Keratinocyte (primary cell): ENCODE results near the gene EGLN3. TPM values are rescaled to one million over a fixed set of nuclear protein-coding genes. Genes with fewer than 3 reads are reported as not detected.

Experiments
- DNase-seq: peaks from one replicate; pipeline ENCODE4 v3.0.0-alpha.2; 2011; ENCODE audit warnings: low read depth, missing footprints, low spot score
- FAIRE-seq: peaks from 2 replicates; lab custom pipeline; 2011; peaks lifted over from hg19 to GRCh38; lab: Jason Lieb, UNC
- H2AFZ ChIP-seq: 2 replicates; pipeline ENCODE4 v1.6.0; 2012; ENCODE audit warnings: low read length, control low read depth, inconsistent platforms; ENCODE audit not compliant: control insufficient read depth
- H3K27ac ChIP-seq: 2 replicates; pipeline ENCODE4 v1.5.1; 2011; ENCODE audit warnings: low read length; ENCODE audit not compliant: control insufficient read depth, insufficient read depth
- H3K27me3 ChIP-seq: 3 replicates; pipeline ENCODE4 v1.6.0; 2011; ENCODE audit warnings: low read length; ENCODE audit not compliant: control insufficient read depth, insufficient read depth; ENCODE audit errors: extremely low read depth
- H3K36me3 ChIP-seq, 2 experiments: 2 replicates in 1 of 2; 3 replicates in 1 of 2; pipeline ENCODE4 v1.5.1; 2011; ENCODE audit warnings: low read length in 2 of 2, mild to moderate bottlenecking in 1 of 2; ENCODE audit not compliant: control insufficient read depth in 2 of 2, insufficient read depth in 2 of 2; ENCODE audit errors: extremely low read depth in 1 of 2
- H3K4me1 ChIP-seq: 3 replicates; pipeline ENCODE4 v1.5.1; 2011; ENCODE audit warnings: low read length; ENCODE audit not compliant: control insufficient read depth, insufficient read depth; ENCODE audit errors: extremely low read depth
- H3K4me2 ChIP-seq: 3 replicates; pipeline ENCODE4 v1.6.0; 2011; ENCODE audit warnings: low read depth, low read length; ENCODE audit not compliant: control insufficient read depth, insufficient read depth; ENCODE audit errors: extremely low read depth
- H3K4me3 ChIP-seq, 3 experiments: fragments of 200-600 bp in 1 of 3; sonication (generic) in 1 of 3; 2 replicates in 2 of 3; 3 replicates in 1 of 3; pipeline ENCODE4 v1.5.1; 2011 to 2016; ENCODE audit warnings: low read length in 3 of 3, mild to moderate bottlenecking in 3 of 3, control low read depth in 2 of 3, inconsistent platforms in 1 of 3, low read depth in 1 of 3, mixed read lengths in 1 of 3, mixed run types in 1 of 3, moderate library complexity in 1 of 3; ENCODE audit not compliant: control insufficient read depth in 2 of 3, insufficient read depth in 2 of 3; ENCODE audit errors: extremely low read depth in 1 of 3
- H3K79me2 ChIP-seq: 2 replicates; pipeline ENCODE4 v1.6.0; 2012; ENCODE audit warnings: low read length; ENCODE audit not compliant: control insufficient read depth, insufficient read depth
- H3K9ac ChIP-seq: 3 replicates; pipeline ENCODE4 v1.6.0; 2011; ENCODE audit warnings: low read length; ENCODE audit not compliant: control insufficient read depth, insufficient read depth; ENCODE audit errors: extremely low read depth
- H3K9me1 ChIP-seq: 3 replicates; pipeline ENCODE4 v1.6.0; 2011; ENCODE audit warnings: low read length; ENCODE audit not compliant: control insufficient read depth, insufficient read depth; ENCODE audit errors: extremely low read depth
- H3K9me3 ChIP-seq: 2 replicates; pipeline ENCODE4 v1.5.1; 2012; ENCODE audit warnings: low read depth, low read length; ENCODE audit not compliant: control insufficient read depth
- H4K20me1 ChIP-seq: 3 replicates; pipeline ENCODE4 v1.6.0; 2011; ENCODE audit warnings: low read length; ENCODE audit not compliant: control insufficient read depth, insufficient read depth; ENCODE audit errors: extremely low read depth
- CTCF ChIP-seq, 3 experiments: IDR thresholded peaks in 1 of 3; conservative IDR thresholded peaks in 1 of 3; optimal IDR thresholded peaks in 1 of 3; 2 replicates in 2 of 3; 3 replicates in 1 of 3; pipeline versions ENCODE3 to v1.5.1; 2011; ENCODE audit warnings: low read length in 3 of 3, mild to moderate bottlenecking in 3 of 3, moderate library complexity in 2 of 3, control low read depth in 1 of 3, inconsistent platforms in 1 of 3; ENCODE audit not compliant: insufficient read depth in 2 of 3; ENCODE audit errors: extremely low read depth in 1 of 3
- EZH2 ChIP-seq: IDR thresholded peaks from one replicate; pipeline ENCODE4 v1.6.1; 2012; ENCODE audit warnings: inconsistent platforms, mild to moderate bottlenecking, low read length, moderate library complexity
- dilution Hi-C: fragments of 300-500 bp; cut with MboI; formaldehyde crosslinking; loops from one replicate; pipeline ENCODE4 v1.7.0; 2020; ENCODE audit warnings: low sequenced_read_pairs; ENCODE audit not compliant: extremely low pct_ligation_motif_present
- polyA plus RNA-seq, 5 experiments: library from polyadenylated mRNA; depleted of rRNA in 3 of 5; stranded (reverse) in 3 of 5; stranded (forward) in 1 of 5; unstranded in 1 of 5; fragments of >200 nt; gene quantifications; 1 replicate in 1 of 5; 2 replicates in 3 of 5; 3 replicates in 1 of 5; pipeline versions ENCODE4 v1.2.1 to v1.2.3, GENCODE V29; 2011 to 2012; ENCODE audit warnings: missing spikeins in 2 of 5, low read depth in 1 of 5, low replicate concordance in 1 of 5

The EGLN3 gene
- polyA plus RNA-seq, 1 donor (not counting 4 experiments of a cell fraction or from before 2014, with no cell fraction given), result 9.3 TPM

- dilution Hi-C loops, result no loop called here
- H2AFZ ChIP-seq, result no peak overlapping the region
- H3K36me3 ChIP-seq, result no peaks in the 10 kb centered on the region
- H3K27ac ChIP-seq, result no peak overlapping the region
- no peaks in the 10 kb centered on the region for H3K79me2 ChIP-seq
- DNase-seq, result no peak
- no peak overlapping the region for H3K9ac ChIP-seq
- H3K27me3 ChIP-seq, result no peaks in the 10 kb centered on the region
- no peak for FAIRE-seq
- no peaks in the 10 kb centered on the region for H4K20me1 ChIP-seq
- no peak overlapping the region for H3K4me2 ChIP-seq
- no peaks in the 10 kb centered on the region for H3K9me1 ChIP-seq
- H3K4me3 ChIP-seq, result no peak overlapping the region
- no peaks in the 10 kb centered on the region for H3K9me3 ChIP-seq
- no peak for TF ChIP-seq EZH2
- H3K4me1 ChIP-seq, result no peaks in the 10 kb centered on the region
Measured at GRCh38 chr14:33879684-33880286, 71.1 kb downstream of the EGLN3 start.

- H3K4me3 ChIP-seq, result no peak overlapping the region
- no peak overlapping the region for H3K4me2 ChIP-seq
- TF ChIP-seq CTCF (optimal IDR thresholded peaks at IDR 0.05 in 1 of 3, IDR thresholded peaks at IDR 0.05 in 1 of 3, conservative IDR thresholded peaks at IDR 0.05 in 1 of 3; ENCODE audit: extremely low read depth in 1 of 3, insufficient read depth in 2 of 3, low read length in 3 of 3) (no peak), EZH2 (no peak)
- no peak for FAIRE-seq
- DNase-seq, result no peak
- H3K36me3 ChIP-seq, result no peaks in the 10 kb centered on the region
- H3K4me1 ChIP-seq, result no peaks in the 10 kb centered on the region
- dilution Hi-C loops, result no loop called here
- no peaks in the 10 kb centered on the region for H3K79me2 ChIP-seq
- H3K9ac ChIP-seq, result no peak overlapping the region
- H3K27ac ChIP-seq, result no peak overlapping the region
- H3K9me3 ChIP-seq, result no peaks in the 10 kb centered on the region
- H4K20me1 ChIP-seq, result no peaks in the 10 kb centered on the region
- H2AFZ ChIP-seq, result no peak overlapping the region
- no peaks in the 10 kb centered on the region for H3K27me3 ChIP-seq
- H3K9me1 ChIP-seq, result no peaks in the 10 kb centered on the region
Measured at GRCh38 chr14:33876274-33876673, 74.6 kb downstream of the EGLN3 start.
